Measurements from ENCODE around the gene LCN10.

LCN10 gene

DNA sequence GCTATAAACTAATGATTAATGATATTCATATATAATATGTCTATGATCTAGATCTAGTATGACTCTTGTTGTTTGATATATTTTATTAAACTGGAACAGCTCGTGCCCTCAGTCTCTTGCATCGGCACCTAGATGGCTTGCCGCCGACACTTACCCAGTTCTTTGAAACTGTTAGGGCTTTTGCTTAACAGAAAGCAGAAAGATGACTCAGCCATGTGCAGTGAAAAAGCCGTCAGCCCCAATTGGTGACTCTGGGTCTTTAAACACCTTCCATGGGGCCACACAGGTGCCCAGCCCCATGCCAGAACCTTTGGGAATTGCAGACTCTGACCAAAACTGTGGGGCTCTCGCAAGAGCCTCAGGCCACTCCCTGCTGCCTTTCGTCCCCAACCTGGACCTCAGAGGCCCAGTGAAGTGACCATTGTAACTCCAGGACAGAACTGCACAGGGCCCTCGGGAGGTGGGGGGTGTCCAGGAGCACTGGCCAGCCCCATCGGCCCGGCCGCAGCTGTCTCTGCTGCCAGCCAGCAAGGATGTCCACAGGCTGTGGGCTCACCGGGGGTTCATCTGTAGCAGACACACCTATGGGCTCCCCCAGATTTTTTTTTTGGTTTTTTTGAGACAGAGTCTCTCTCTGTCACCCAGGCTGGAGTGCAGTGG lies 7.8 kb downstream of the LCN10 start:
- no peak for DNase-seq

DNA sequence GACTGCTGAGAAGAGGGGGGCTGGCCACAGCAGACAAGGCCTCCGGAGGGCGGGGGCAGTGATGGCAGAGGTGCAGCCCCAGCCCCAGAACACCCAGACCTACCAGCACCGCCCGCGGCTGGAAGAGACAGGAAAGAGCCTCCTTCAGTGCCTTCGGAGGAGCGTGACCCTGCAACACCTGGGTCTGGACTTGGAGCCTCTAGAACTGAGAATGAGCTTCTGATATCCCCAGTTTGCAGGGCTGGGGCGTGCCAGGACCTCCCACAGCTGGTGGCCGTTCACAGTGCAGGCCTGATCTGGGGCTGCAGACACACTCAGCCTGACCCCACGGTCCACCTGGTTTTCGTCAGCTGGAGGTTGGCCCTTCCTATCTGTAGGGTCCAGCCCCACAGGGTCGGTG lies 9.1 kb downstream of the LCN10 start:
- DNase-seq, result no peak

- no peak for DNase-seq
Measured at GRCh38 chr9:136732444-136733178, 10.1 kb downstream of the LCN10 start.

- no peak for DNase-seq
Measured at GRCh38 chr9:136729926-136730325, 12.8 kb downstream of the LCN10 start.

DNA sequence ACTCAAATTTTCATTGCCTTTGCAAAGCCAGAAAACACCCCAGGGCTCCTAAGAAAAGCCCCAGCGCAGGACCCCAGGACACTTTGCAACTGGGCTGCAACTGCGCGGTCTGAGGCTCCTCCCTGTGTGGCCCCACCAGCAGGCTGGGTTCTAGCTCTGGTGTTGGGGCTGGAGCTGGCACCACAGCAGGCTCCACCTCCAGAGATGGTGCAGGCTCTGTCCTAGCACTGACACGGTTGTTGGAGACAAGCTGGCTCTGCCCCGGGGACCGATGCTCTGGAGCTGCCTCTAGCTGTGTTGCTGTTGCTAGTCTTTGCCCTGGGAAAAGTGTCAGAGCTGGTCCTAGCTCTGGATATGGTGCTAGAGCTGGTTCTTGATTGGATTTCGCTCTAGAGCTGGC lies 13.6 kb downstream of the LCN10 start:
- DNase-seq, result no peak

DNA sequence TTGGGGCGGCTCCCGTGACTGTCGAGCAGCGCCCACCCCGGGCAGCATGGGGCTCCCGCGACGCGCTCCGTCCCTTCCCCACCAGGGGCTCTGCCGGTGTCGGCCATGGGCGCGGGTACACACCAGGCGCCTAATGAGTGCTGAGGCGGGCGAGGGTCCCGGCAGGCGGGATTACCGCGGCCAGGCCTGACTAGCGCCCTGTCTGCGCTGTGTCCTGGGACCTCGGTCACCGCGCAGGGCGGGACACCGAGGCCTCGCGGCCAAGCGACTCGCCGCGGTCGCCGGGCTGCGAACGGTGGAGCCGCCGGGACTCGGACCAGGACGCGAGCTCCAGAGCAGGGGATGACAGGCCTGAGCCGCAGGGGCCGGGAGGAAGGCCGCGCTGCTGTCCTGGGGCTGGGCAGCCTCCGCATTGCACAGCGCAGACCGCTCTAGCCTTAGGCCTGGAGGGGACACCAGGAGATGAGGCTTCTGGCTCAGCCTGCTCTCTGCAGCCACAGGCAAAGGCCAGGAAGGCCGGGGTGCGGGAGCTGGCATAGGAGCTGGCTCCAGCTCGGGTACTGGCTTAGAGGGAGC lies 14.1 kb downstream of the LCN10 start:
- no peak for DNase-seq

- no peak for DNase-seq
Measured at GRCh38 chr9:136728080-136728547, 14.6 kb downstream of the LCN10 start.

- no peak for DNase-seq
Measured at GRCh38 chr9:136726631-136727191, 16.0 kb downstream of the LCN10 start.

GRCh38 chr9:136726118-136726517 lies 16.6 kb downstream of the LCN10 start:
- DNase-seq, result no peak

DNA sequence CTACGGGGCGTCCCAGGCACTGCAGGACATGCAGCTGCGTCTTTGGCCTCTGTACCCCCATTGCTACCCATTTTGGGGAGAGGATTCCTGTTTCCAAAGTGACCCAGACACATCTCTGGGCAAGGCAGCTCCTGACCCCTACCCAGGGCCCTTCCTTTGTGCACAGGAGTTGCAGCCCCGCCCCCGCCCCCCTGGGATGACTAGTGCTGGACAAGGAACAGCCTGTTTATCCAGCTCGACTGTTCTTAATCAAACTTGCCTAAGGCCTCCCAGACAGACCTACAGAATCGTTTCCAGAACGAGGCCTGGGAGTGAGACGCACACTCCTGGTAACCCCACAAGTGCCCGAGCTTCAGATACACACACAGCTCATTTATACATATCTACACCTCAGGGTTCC lies 17.1 kb downstream of the LCN10 start:
- DNase-seq, result no peak

DNA sequence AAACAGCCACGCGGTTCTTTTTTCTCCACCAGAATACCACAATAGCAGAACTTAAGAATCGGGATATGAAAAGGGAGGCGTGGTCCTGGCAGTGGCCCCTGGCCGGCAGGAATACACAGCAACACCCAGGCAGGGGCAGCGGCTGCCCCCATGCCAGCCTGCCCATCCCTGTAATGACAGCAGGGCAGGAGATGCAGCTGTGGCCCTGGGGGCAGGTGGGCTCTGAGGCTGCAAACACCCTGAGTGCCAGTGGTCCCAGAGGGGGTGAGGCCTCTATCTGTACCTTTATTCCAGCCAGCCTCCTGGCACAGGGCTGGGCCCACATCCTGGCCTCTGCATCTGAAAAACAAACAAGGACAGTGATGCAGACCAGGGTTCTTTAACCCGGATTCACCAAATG lies 18.0 kb downstream of the LCN10 start:
- no peak for DNase-seq

- DNase-seq, result no peak
Measured at GRCh38 chr9:136723989-136724388, 18.8 kb downstream of the LCN10 start.

GRCh38 chr9:136723362-136723976 lies 19.3 kb downstream of the LCN10 start:
- DNase-seq, result no peak

DNA sequence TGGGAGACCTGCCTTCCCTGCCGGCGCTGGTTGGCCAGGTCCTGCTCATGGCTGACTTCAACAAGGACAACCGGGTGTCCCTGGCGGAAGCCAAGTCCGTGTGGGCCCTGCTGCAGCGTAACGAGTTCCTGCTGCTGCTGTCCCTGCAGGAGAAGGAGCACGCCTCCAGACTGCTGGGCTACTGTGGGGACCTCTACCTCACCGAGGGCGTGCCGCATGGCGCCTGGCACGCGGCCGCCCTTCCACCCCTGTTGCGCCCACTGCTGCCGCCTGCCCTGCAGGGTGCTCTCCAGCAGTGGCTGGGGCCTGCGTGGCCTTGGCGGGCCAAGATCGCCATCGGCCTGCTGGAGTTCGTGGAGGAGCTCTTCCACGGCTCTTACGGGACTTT lies 19.8 kb downstream of the LCN10 start:
- DNase-seq, result no peak

DNA sequence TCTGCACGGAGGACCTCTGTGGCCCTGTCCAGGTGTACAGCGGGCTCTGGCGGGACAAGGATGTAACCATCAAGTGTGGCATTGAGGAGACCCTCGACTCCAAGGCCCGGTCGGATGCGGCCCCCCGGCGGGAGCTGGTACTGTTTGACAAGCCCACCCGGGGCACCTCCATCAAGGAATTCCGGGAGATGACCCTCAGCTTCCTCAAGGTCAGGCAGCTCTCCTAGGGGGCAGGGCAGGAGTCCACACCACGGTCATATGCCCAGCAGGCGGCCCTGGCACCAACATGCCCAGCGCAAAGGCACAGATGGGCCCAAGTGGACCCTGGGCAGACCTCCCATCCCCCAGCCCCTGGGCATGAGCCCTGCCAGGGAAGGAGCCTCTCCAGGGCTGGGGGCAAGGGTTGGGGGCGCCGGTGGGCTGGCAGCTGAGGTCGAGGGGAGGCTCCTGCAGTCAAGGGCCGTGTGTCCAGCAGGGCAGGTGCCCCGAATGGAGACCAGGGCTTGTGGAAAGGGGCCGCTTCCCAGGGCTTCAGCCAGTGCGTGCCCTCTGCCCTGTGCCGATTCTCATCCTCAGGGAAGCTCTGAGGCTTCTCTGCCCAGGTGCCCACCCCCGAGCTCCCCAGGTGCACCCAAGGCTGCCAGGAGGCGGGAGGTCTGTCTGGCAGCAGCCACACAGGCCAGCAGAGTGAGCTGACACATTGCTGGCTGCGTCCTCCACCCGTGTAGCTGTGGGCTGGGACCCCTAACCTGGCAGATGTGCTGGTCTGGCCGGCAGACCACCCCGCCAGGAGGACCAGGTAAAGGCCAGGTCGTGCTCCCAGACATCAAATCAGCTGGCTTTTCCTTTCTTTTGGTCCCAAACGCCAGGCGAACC lies 20.4 kb downstream of the LCN10 start:
- DNase-seq, result no peak

DNA sequence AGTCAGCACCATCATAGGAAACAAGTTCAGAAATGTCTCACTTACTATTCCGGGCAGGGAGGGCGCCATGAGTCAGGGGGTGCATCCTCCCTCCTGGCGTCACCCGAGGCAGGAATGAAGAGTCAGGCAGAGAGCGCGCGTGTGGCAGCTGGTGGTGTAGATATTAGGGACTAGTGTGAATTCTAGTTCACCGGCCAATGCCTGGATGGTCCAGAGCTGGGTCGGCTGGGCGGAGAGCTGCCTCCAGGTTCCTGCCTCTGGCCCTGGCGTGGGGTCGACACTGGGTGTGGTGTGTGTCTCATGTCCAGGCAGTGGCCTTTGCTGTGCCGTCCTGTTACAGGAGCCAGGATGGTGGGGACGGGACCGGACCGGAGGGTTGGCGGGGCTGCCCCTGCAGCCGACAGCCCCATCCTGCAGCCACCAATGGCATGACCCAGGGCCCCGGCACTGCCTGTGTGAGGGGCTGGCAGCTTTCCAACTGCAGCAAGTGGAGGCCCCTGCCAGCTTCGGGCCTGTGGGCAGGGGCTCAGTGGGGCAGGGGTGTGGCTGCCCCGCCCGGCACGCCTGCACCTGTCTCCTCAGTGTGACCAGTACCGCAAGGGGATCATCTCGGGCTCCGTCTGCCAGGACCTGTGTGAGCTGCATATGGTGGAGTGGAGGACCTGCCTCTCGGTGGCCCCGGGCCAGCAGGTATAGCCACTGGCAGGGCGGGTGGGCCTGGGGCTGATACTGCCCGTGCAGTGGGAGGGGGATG lies 21.2 kb downstream of the LCN10 start:
- no peak for DNase-seq

- DNase-seq, result no peak
Measured at GRCh38 chr9:136720898-136721338, 21.8 kb downstream of the LCN10 start.

DNA sequence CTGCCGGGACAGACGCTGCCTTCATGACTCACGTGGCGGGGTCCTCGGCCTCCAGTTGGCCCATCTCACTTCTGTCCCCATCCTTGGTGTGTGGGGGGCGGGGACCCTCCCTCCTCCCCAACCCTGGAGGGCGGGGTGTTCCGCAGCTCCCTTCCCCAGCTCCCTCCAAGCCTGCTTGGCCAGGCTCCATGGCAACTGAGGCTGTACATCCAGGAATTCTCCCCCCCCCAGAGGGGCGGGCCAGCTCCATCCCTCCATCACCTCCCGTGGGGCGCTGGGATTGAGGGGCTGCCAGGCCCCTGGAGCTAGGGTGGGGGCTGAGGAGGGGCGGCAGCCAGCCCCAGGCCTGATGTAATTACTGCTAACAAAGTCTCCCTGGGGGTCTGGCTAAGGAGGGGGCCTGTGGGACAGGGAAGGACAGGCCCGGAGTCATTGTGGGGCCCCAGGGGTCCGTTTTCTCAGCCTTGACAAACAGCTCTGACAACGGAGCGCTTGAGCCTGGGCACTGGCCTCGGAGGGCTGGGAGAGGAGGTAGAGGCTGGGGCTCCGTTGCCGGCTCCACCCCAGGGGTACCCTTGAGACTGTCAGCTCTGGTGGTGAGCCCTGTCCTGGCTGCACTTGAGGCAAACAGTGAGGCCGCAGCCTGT lies 22.4 kb downstream of the LCN10 start:
- no peak for DNase-seq

DNA sequence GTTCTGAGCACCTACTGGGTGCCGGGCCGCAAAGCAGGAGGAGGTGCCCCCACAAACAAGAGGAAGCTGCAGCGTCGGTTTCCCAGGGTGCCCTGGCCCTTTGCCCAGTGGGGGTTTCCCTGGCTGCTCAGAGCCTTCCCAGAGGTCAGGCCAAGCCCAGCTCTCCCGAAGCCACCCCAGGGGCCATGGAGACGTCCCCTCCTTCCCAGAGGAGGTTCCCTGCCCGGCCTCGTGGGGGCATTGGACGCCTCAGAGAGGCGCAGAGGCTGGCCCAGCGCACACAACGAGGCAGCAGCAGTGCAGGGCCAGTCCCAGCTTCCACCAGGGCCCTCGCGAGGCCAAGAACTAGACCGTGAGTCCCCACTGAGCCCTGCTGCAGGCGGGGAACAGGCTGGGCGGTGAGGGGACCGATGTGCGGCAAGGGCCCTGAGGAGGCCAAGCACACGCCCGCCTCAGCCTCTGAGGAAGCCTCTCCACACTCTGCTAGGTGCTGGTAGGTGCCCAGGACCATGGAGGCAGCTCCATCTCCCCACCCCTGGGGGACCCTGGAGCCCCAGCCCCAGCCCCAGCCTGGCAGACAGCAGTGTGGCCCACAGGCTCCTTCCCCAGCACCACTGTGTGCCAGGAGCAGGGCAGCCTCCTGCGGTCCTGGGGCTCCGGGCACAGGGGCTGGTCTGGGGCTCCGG lies 23.4 kb downstream of the LCN10 start:
- no peak for DNase-seq
